ENCODE results near the gene EHD4.

Gene EHD4

DNA sequence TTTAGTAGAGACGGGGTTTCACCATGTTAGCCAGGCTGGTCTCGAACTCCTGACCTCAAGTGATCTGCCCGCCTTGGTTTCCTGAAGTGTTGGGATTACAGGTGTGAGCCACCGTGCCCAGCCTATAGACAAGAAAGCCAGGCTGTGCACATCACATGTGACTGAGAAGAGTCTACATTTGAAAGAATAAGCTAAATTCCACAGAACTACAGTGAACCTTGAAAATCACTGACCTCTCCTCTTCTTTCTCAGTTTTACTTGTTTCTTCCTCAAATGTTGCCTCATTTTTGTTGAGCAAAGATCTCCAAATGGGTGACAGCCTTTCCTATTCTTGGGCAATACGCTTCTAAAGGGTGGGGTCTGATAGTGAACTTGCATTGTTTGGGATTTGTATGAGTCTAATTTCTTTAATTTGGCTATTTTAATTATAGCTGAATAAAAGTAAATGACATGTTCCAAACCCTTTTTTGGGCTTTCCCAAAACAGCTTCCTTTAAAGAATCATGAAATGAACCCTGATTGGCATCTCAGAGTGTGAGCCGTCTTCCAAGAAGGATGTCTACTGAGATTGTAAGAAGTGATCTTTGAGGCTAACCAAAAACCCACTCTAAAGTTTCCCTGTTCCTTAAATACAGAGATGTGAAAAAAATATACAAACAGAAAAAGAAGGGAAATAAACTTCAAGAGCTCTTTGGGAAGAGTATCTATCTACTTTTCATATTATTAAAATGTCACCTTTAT lies 56.9 kb downstream of the EHD4 start:
- Histone ChIP-seq H2AK5ac (ENCODE audit: low read depth, low read length) (no peak overlapping the region), H3K4me3 (ENCODE audit: low read length in 2 of 2) (no peak overlapping the region), H3K27ac (replicated peaks; ENCODE audit: low read length) (no peak overlapping the region), H3K4me1 (ENCODE audit: control insufficient read depth in 2 of 2, insufficient read depth in 1 of 2, low read depth in 1 of 2, low read length in 2 of 2) (peaks cover 2 to 7% of the 10 kb centered on the region in 2 donors), H3K4me2 (ENCODE audit: insufficient read depth, low read length, poor library complexity, severe bottlenecking) (no peak overlapping the region), H3K14ac (ENCODE audit: low read length) (no peak overlapping the region), H3K9me3 (replicated peaks in 1 of 2; ENCODE audit: control insufficient read depth in 2 of 2, insufficient read depth in 1 of 2, low read depth in 1 of 2, low read length in 2 of 2) (no peaks in the 10 kb centered on the region), H3K27me3 (ENCODE audit: control insufficient read depth in 3 of 3, insufficient read depth in 3 of 3, low read depth in 1 of 3, low read length in 3 of 3) (no peaks in the 10 kb centered on the region), H2BK15ac (ENCODE audit: low read length) (no peak overlapping the region), H3K79me1 (ENCODE audit: low read depth, low read length) (no peaks in the 10 kb centered on the region), H4K91ac (ENCODE audit: low read depth, low read length, poor library complexity) (no peak overlapping the region), H2BK120ac (ENCODE audit: low read depth, low read length) (no peak overlapping the region), H4K8ac (ENCODE audit: low read depth, low read length) (no peak overlapping the region), H3K9ac (ENCODE audit: low read depth, low read length, poor library complexity) (no peak overlapping the region), H3K18ac (ENCODE audit: low read length) (no peak overlapping the region), H3K36me3 (replicated peaks in 1 of 2; ENCODE audit: control insufficient read depth in 2 of 2, insufficient read depth in 2 of 2, low read length in 2 of 2) (peaks cover 11% of the 10 kb centered on the region in 2 donors), H3K4ac (ENCODE audit: low read length) (no peak overlapping the region), H3K23ac (ENCODE audit: low read depth, low read length, poor library complexity) (no peak overlapping the region), H2BK5ac (ENCODE audit: low read length) (no peak overlapping the region), H2AFZ (ENCODE audit: low read length) (no peak overlapping the region), H2BK12ac (ENCODE audit: low read length) (no peak overlapping the region)
- no peak for DNase-seq (ENCODE audit: low spot score)
- no CpG with 5 or more reads among the region's 6 CpGs for WGBS, 2 donors (ENCODE audit: extremely low coverage in 2 of 2, insufficient read length in 2 of 2, insufficient replicate concordance in 1 of 2)

DNA sequence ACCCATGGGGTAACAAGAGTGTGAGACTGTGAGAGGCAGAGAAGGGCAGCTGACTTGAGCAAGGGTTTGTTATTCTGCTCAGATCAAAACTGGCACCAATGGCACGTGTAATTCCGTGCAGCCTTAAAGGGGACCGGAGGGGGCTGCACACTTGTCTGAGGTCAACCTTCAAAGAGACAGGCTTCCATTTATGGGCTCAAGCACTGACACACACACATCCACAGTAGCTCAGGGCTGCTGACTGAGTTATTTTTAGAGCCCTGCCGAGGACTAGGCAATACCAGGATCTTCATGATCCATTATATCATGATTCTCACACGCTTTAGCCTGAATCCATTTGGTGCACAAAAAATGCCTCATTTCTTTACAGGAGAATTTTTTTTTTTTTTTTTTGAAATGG lies 57.9 kb downstream of the EHD4 start:
- H3K9ac ChIP-seq (ENCODE audit: low read depth, low read length, poor library complexity): no peak overlapping the region
- no peak overlapping the region for H3K23ac ChIP-seq (ENCODE audit: low read depth, low read length, poor library complexity)
- H3K9me3 ChIP-seq (replicated peaks in 1 of 2; ENCODE audit: control insufficient read depth in 2 of 2, insufficient read depth in 1 of 2, low read depth in 1 of 2, low read length in 2 of 2): no peaks in the 10 kb centered on the region
- H3K18ac ChIP-seq (ENCODE audit: low read length): no peak overlapping the region
- H2BK12ac ChIP-seq (ENCODE audit: low read length): no peak overlapping the region
- H2BK5ac ChIP-seq (ENCODE audit: low read length): no peak overlapping the region
- H2BK15ac ChIP-seq (ENCODE audit: low read length): no peak overlapping the region
- H3K79me1 ChIP-seq (ENCODE audit: low read depth, low read length): no peaks in the 10 kb centered on the region
- H2BK120ac ChIP-seq (ENCODE audit: low read depth, low read length): no peak overlapping the region
- no peak for DNase-seq (ENCODE audit: low spot score)
- no peak overlapping the region for H3K14ac ChIP-seq (ENCODE audit: low read length)
- peaks cover 12 to 14% of the 10 kb centered on the region in 2 donors for H3K36me3 ChIP-seq (replicated peaks in 1 of 2; ENCODE audit: control insufficient read depth in 2 of 2, insufficient read depth in 2 of 2, low read length in 2 of 2)
- no peaks in the 10 kb centered on the region for H3K4me1 ChIP-seq (ENCODE audit: control insufficient read depth in 2 of 2, insufficient read depth in 1 of 2, low read depth in 1 of 2, low read length in 2 of 2)
- no peak overlapping the region for H2AK5ac ChIP-seq (ENCODE audit: low read depth, low read length)
- H2AFZ ChIP-seq (ENCODE audit: low read length): no peak overlapping the region
- H4K91ac ChIP-seq (ENCODE audit: low read depth, low read length, poor library complexity): no peak overlapping the region
- H3K4ac ChIP-seq (ENCODE audit: low read length): no peak overlapping the region
- H3K4me2 ChIP-seq (ENCODE audit: insufficient read depth, low read length, poor library complexity, severe bottlenecking): no peak overlapping the region
- no peak overlapping the region for H3K27ac ChIP-seq (replicated peaks; ENCODE audit: low read length)
- WGBS, 2 donors (ENCODE audit: extremely low coverage in 2 of 2, insufficient read length in 2 of 2, insufficient replicate concordance in 1 of 2): no CpG with 5 or more reads among the region's 5 CpGs
- no peaks in the 10 kb centered on the region for H3K27me3 ChIP-seq (ENCODE audit: control insufficient read depth in 3 of 3, insufficient read depth in 3 of 3, low read depth in 1 of 3, low read length in 3 of 3)
- H3K4me3 ChIP-seq (ENCODE audit: low read length in 2 of 2): no peak overlapping the region
- H4K8ac ChIP-seq (ENCODE audit: low read depth, low read length): no peak overlapping the region

DNA sequence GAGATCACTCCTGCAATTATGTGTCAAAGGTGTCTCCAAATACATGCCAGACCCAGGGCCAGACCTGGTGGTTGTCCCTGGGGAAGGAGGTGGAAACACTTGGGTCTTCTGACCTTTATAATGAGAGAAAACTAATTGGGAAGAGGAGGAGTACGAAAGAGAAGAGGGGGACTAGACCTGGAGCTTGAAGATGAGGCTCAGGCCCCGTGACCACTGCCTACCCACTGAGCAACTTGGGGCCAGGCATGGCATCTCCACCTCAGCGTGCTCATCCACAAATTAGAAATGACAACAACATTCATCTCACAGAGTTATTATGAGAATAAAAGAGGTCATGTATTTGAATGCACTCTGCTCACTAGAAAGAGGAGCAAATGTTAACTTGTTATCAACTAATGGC lies 59.1 kb downstream of the EHD4 start:
- Histone ChIP-seq H4K8ac (ENCODE audit: low read depth, low read length) (no peak overlapping the region), H3K36me3 (replicated peaks in 1 of 2; ENCODE audit: control insufficient read depth in 2 of 2, insufficient read depth in 2 of 2, low read length in 2 of 2) (peaks cover 9 to 15% of the 10 kb centered on the region in 2 donors), H2AK5ac (ENCODE audit: low read depth, low read length) (no peak overlapping the region), H3K4ac (ENCODE audit: low read length) (no peak overlapping the region), H4K91ac (ENCODE audit: low read depth, low read length, poor library complexity) (no peak overlapping the region), H2AFZ (ENCODE audit: low read length) (no peak overlapping the region), H3K79me1 (ENCODE audit: low read depth, low read length) (no peaks in the 10 kb centered on the region), H3K4me1 (ENCODE audit: control insufficient read depth in 2 of 2, insufficient read depth in 1 of 2, low read depth in 1 of 2, low read length in 2 of 2) (no peaks in the 10 kb centered on the region), H2BK5ac (ENCODE audit: low read length) (no peak overlapping the region), H3K4me2 (ENCODE audit: insufficient read depth, low read length, poor library complexity, severe bottlenecking) (no peak overlapping the region), H3K23ac (ENCODE audit: low read depth, low read length, poor library complexity) (no peak overlapping the region), H3K27me3 (ENCODE audit: control insufficient read depth in 3 of 3, insufficient read depth in 3 of 3, low read depth in 1 of 3, low read length in 3 of 3) (no peaks in the 10 kb centered on the region), H3K9me3 (replicated peaks in 1 of 2; ENCODE audit: control insufficient read depth in 2 of 2, insufficient read depth in 1 of 2, low read depth in 1 of 2, low read length in 2 of 2) (no peaks in the 10 kb centered on the region), H3K18ac (ENCODE audit: low read length) (no peak overlapping the region), H2BK12ac (ENCODE audit: low read length) (no peak overlapping the region), H3K9ac (ENCODE audit: low read depth, low read length, poor library complexity) (no peak overlapping the region), H3K4me3 (ENCODE audit: low read length in 2 of 2) (no peak overlapping the region), H2BK15ac (ENCODE audit: low read length) (no peak overlapping the region), H2BK120ac (ENCODE audit: low read depth, low read length) (no peak overlapping the region), H3K14ac (ENCODE audit: low read length) (no peak overlapping the region), H3K27ac (replicated peaks; ENCODE audit: low read length) (no peak overlapping the region)
- no CpG with 5 or more reads among the region's 3 CpGs for WGBS, 2 donors (ENCODE audit: extremely low coverage in 2 of 2, insufficient read length in 2 of 2, insufficient replicate concordance in 1 of 2)
- DNase-seq (ENCODE audit: low spot score): no peak

DNA sequence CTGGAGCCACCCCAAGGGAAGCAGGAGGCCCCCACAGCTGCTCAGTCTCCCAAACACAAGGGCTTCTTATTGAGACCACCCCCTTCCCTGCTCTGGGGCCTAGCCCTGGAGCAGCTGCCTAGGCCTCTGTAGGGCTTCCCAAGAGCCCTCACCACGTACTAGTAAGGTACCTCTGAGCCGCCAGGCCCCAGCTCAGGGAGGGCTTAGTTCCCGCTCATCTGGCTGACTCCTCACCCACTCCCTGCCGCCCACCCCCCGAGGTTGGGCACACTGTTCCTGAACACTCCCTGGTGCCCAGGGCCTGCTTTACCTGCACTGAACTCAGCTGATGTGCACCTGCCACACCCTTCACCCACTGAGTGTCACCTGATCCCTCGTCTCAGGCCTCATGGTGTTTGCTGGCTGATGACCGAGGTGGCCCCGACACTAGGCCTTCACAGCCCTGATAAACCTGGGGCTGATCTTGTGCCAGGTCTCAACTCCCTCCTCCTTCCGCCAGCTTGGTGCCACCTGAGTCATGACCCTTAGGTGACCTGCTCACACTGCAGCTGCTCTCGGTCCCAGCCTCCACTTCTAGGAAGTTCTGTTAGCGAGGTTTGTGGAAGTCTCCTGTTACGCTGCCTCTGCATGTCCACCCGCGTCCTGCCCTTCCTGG lies 60.5 kb downstream of the EHD4 start:
- Histone ChIP-seq H3K4me1 (ENCODE audit: control insufficient read depth in 2 of 2, insufficient read depth in 1 of 2, low read depth in 1 of 2, low read length in 2 of 2) (no peaks in the 10 kb centered on the region), H4K8ac (ENCODE audit: low read depth, low read length) (no peak overlapping the region), H3K18ac (ENCODE audit: low read length) (peak overlapping the region; percentile 55), H2BK5ac (ENCODE audit: low read length) (no peak overlapping the region), H2AFZ (ENCODE audit: low read length) (no peak overlapping the region), H3K36me3 (replicated peaks in 1 of 2; ENCODE audit: control insufficient read depth in 2 of 2, insufficient read depth in 2 of 2, low read length in 2 of 2) (peaks cover 6 to 16% of the 10 kb centered on the region in 2 donors), H3K23ac (ENCODE audit: low read depth, low read length, poor library complexity) (peak overlapping the region; percentile 70), H3K79me1 (ENCODE audit: low read depth, low read length) (no peaks in the 10 kb centered on the region), H3K4me3 (ENCODE audit: low read length in 2 of 2) (no peak overlapping the region), H3K9me3 (replicated peaks in 1 of 2; ENCODE audit: control insufficient read depth in 2 of 2, insufficient read depth in 1 of 2, low read depth in 1 of 2, low read length in 2 of 2) (no peaks in the 10 kb centered on the region), H2BK120ac (ENCODE audit: low read depth, low read length) (no peak overlapping the region), H2BK12ac (ENCODE audit: low read length) (no peak overlapping the region), H2BK15ac (ENCODE audit: low read length) (no peak overlapping the region), H3K9ac (ENCODE audit: low read depth, low read length, poor library complexity) (no peak overlapping the region), H3K27ac (replicated peaks; ENCODE audit: low read length) (no peak overlapping the region), H3K4me2 (ENCODE audit: insufficient read depth, low read length, poor library complexity, severe bottlenecking) (no peak overlapping the region), H3K14ac (ENCODE audit: low read length) (peak overlapping the region; percentile 17), H4K91ac (ENCODE audit: low read depth, low read length, poor library complexity) (peak overlapping the region; percentile 15), H3K4ac (ENCODE audit: low read length) (peak overlapping the region; percentile 80), H3K27me3 (ENCODE audit: control insufficient read depth in 3 of 3, insufficient read depth in 3 of 3, low read depth in 1 of 3, low read length in 3 of 3) (no peaks in the 10 kb centered on the region), H2AK5ac (ENCODE audit: low read depth, low read length) (peak overlapping the region; percentile 42)
- no peak for DNase-seq (ENCODE audit: low spot score)
- WGBS, 2 donors (ENCODE audit: extremely low coverage in 2 of 2, insufficient read length in 2 of 2, insufficient replicate concordance in 1 of 2): no CpG with 5 or more reads among the region's 14 CpGs

Data from neuronal stem cell (in vitro differentiated cells).